ENCODE measurements around the gene PALD1. TPM values are rescaled to one million over a fixed set of nuclear protein-coding genes. Genes with fewer than 3 reads are reported as not detected.

The PALD1 gene
- polyA plus RNA-seq, 2 of the 4 experiments (the other 2 are of a cell fraction), result 3.6 to 5.5 TPM

- no peak for FAIRE-seq
- ATAC-seq, result no peak
- Histone ChIP-seq H3K27ac (no peak overlapping the region), H3K9me3 (no peaks in the 10 kb centered on the region), H3K4me1 (peaks cover 5% of the 10 kb centered on the region), H3K4me2 (no peak overlapping the region), H3K4me3 (no peak overlapping the region)
- TF ChIP-seq FOSL2 (IDR thresholded peaks at IDR 0.05) (no peak), FOSL2 (CRISPR knock-in tag; IDR thresholded peaks at IDR 0.05) (no peak), ZNF302 (CRISPR knock-in tag; IDR thresholded peaks at IDR 0.05) (no peak), NFE2L2 (conservative IDR thresholded peaks at IDR 0.05; ENCODE audit: low read length) (no peak), RFX5 (IDR thresholded peaks at IDR 0.05) (no peak), CBX8 (IDR thresholded peaks at IDR 0.05) (no peak), CBX2 (IDR thresholded peaks at IDR 0.05; ENCODE audit: borderline replicate concordance, low read depth) (no peak), TP53 (CRISPR knock-in tag; IDR thresholded peaks at IDR 0.05) (no peak), ZC3H11A (IDR thresholded peaks at IDR 0.05) (no peak), FOXS1 (CRISPR knock-in tag; IDR thresholded peaks at IDR 0.05) (no peak), RAD21 (conservative IDR thresholded peaks at IDR 0.05 in 1 of 2, IDR thresholded peaks at IDR 0.05 in 1 of 2) (no peak), ESRRA (IDR thresholded peaks at IDR 0.05; ENCODE audit: borderline replicate concordance, low read length) (no peak), SMC3 (IDR thresholded peaks at IDR 0.05) (no peak), EHMT2 (IDR thresholded peaks at IDR 0.05; ENCODE audit: low read depth) (no peak), PBX3 (IDR thresholded peaks at IDR 0.05) (no peak), RCOR1 (IDR thresholded peaks at IDR 0.05; ENCODE audit: low read depth, low read length) (no peak), TFCP2L1 (CRISPR knock-in tag; IDR thresholded peaks at IDR 0.05) (no peak), HEYL (CRISPR knock-in tag; IDR thresholded peaks at IDR 0.05) (no peak)
- CTCF ChIA-PET, result interaction anchor here (1.2 to 19.9 kb wide), 4 partner anchors 17 to 293 kb away, joined by 5 to 376 read pairs (median 50); no protein-coding TSS in a partner anchor
- 55% methylated on average over 3 of the region's 3 CpGs for WGBS (ENCODE audit: missing lambda C conversion rate)
- no peak for DNase-seq (ENCODE audit: low read depth in 1 of 2, low spot score in 1 of 2)
- POLR2A ChIA-PET, result no interaction called here
These were observed 11.6 kb upstream of the PALD1 start for GRCh38 chr10:70466951-70467350.

GRCh38 chr10:70472799-70473454 is 5.6 kb upstream of the PALD1 start:
- ChIA-PET CTCF (interaction anchor here (0.6 to 3.3 kb wide), 4 partner anchors 11 to 316 kb away, joined by 3 to 28 read pairs (median 4); no protein-coding TSS in a partner anchor), POLR2A (no interaction called here)
- 37% methylated on average over 8 of the region's 8 CpGs for WGBS (ENCODE audit: missing lambda C conversion rate)
- FAIRE-seq (no peak), DNase-seq (ENCODE audit: low read depth in 1 of 2, low spot score in 1 of 2) (no peak), ATAC-seq (no peak)
- no peak for TF ChIP-seq ATOH8 (CRISPR knock-in tag; IDR thresholded peaks at IDR 0.05; ENCODE audit: low read depth)
- no peak for TF ChIP-seq TP53 (CRISPR knock-in tag; IDR thresholded peaks at IDR 0.05)
- no peak for TF ChIP-seq SREBF2 (IDR thresholded peaks at IDR 0.05)
- TF ChIP-seq CEBPB (IDR thresholded peaks at IDR 0.05), result no peak
- TF ChIP-seq RCOR1 (IDR thresholded peaks at IDR 0.05; ENCODE audit: low read depth, low read length), result no peak
- no peak for TF ChIP-seq ZFP36 (IDR thresholded peaks at IDR 0.05; ENCODE audit: borderline replicate concordance, partially characterized antibody)
- no peak for TF ChIP-seq HEYL (CRISPR knock-in tag; IDR thresholded peaks at IDR 0.05)
- no peak for TF ChIP-seq MAZ (IDR thresholded peaks at IDR 0.05; ENCODE audit: borderline replicate concordance, low read depth, low read length)
- no peak for TF ChIP-seq ZC3H11A (IDR thresholded peaks at IDR 0.05)
- TF ChIP-seq RARB (CRISPR knock-in tag; IDR thresholded peaks at IDR 0.05), result no peak
- H3K27ac ChIP-seq, result no peak overlapping the region
- no peak overlapping the region for H3K4me2 ChIP-seq
- H3K4me1 ChIP-seq, result peaks cover 23% of the 10 kb centered on the region; the same call in 2 of the 3 replicates
- H3K4me3 ChIP-seq, result no peak overlapping the region
- no peaks in the 10 kb centered on the region for H3K9me3 ChIP-seq

All from A549 (cell line).